Pulmonary artery endothelial cell (primary cell): ENCODE data around the gene HPS3. TPM values are rescaled to one million over a fixed set of nuclear protein-coding genes. Genes with fewer than 3 reads are reported as not detected.

Experiments used
- total RNA-seq: library from RNA; depleted of rRNA; stranded (reverse); fragments of >200 nt; gene quantifications from 2 replicates; pipeline ENCODE4 v1.2.3, GENCODE V29; 2014

HPS3 gene
- total RNA-seq, 1 donor from 2014 or later = 16.4 TPM

Other genes starting within 250 kb of the HPS3 start
- 60.9 and 61.9 TPM in 2 replicates for gene GYG1, start 138.1 kb upstream of the HPS3 start, total RNA-seq
- 34.1 and 56.9 TPM in 2 replicates for gene HLTF, start 43.1 kb upstream of the HPS3 start, total RNA-seq
- gene CP, start 92.2 kb downstream of the HPS3 start, total RNA-seq = 0.13 and 0.99 TPM in 2 replicates
- 81.6 and 267 TPM in 2 replicates for gene TM4SF18, start 204.0 kb downstream of the HPS3 start, total RNA-seq
- 1,009 and 1,063 TPM in 2 replicates for gene TM4SF1, start 248.0 kb downstream of the HPS3 start, total RNA-seq